ENCODE measurements around the gene GUCA2A. TPM values are rescaled to one million over a fixed set of nuclear protein-coding genes. Genes with fewer than 3 reads are reported as not detected.

Gene GUCA2A
- total RNA-seq, 2 experiments from 2014 or later = not detected

DNA sequence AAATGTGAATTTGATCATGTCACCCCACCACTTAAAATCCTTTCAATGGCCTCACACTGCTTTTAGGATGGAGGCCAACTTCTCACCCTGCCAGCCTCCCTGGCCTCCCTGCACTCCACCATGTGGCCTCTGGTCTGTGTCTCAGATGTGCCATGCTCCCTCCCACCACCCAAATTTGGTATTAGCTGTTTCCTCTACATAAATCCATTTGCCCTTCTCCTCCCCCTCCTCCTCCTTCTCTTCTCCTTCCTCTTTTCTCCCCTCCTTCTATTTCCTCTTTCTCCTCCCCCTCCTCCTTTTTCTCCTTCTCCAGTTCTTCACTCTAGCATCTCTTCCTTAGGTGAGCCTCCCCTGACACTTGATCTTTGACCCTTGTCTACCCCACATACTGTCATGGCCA is 28.1 kb downstream of the GUCA2A start:
- H3K27me3 Mint-ChIP-seq (ENCODE audit: low read depth) = no peaks in the 10 kb centered on the region
- DNase-seq = no peak
- CTCF ChIA-PET = no interaction called here
- no peaks in the 10 kb centered on the region for H3K4me1 Mint-ChIP-seq (ENCODE audit: low read depth)
- intact Hi-C loops (cut with micrococcal nuclease) = no loop called here
- H3K36me3 Mint-ChIP-seq (ENCODE audit: low read depth) = no peaks in the 10 kb centered on the region
- no peak overlapping the region for H3K27ac Mint-ChIP-seq
- no peak overlapping the region for H3K4me3 Mint-ChIP-seq
- no peaks in the 10 kb centered on the region for H3K9me3 Mint-ChIP-seq

DNA sequence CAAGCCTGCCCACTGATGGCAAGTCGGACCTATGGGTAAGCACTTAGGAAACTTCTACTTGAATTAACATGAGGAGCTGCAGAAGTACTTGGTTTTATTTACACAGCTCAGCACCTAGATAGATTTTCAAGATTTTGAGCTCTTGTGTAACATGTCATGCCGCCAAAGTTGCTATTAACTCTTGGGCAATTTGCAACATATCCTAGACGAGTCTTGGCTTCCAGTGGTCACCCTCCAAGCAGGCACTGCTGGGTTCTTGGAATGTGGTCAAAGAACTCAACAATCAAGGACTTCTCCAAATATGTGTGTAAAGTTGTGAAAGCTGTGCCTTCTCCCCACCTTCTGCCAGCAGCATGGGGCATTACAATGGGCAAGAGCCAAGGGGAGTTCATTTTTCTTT is 29.1 kb downstream of the GUCA2A start:
- Mint-ChIP-seq H3K4me1 (ENCODE audit: low read depth) (no peaks in the 10 kb centered on the region), H3K36me3 (ENCODE audit: low read depth) (no peaks in the 10 kb centered on the region), H3K27me3 (ENCODE audit: low read depth) (no peaks in the 10 kb centered on the region), H3K4me3 (no peak overlapping the region), H3K9me3 (no peaks in the 10 kb centered on the region), H3K27ac (no peak overlapping the region)
- intact Hi-C loops (cut with micrococcal nuclease) = no loop called here
- CTCF ChIA-PET = no interaction called here
- no peak for DNase-seq

DNA sequence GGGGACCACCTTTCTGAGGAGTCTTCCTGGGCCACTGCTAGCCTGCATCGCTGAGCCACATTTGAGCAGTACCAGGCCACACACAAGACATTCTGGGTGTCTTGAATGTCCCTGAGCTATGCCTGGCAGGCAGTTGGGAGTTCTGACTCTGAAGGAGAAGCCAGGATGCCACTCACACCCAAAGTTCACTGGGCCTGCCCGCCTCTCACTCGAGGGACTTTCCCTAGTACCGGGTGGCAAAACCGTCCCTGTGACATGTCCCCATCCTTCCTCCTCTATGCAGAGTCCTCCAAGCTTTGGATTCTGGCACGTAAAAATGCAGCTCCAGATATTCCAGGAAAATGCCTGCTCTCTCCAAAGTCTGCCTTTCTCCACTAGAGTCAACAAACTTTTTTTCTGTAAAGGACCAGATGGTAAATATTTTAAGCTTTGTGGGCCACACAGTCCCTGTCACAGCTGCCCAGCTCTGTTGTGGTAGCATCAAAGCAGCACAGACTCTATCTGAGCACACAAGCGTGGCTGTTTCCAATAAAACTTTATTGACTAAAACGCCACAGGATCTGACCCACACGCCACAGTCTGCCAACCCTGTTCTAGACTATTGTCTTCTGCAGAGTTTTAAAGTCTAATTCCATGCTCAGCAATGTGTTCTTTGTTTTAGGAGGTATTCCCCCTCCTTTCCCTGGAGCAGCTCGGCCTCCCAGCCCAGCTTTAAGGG is 30.6 kb downstream of the GUCA2A start:
- Mint-ChIP-seq H3K4me3 (no peak overlapping the region), H3K27ac (no peak overlapping the region), H3K27me3 (ENCODE audit: low read depth) (peaks cover 6% of the 10 kb centered on the region), H3K9me3 (no peaks in the 10 kb centered on the region), H3K36me3 (ENCODE audit: low read depth) (no peaks in the 10 kb centered on the region), H3K4me1 (ENCODE audit: low read depth) (no peaks in the 10 kb centered on the region)
- CTCF ChIA-PET = interaction anchor here (1.1 kb wide), 1 partner anchor 39 kb away, joined by 3 read pairs; no protein-coding TSS in a partner anchor
- intact Hi-C loops (cut with micrococcal nuclease) = no loop called here
- no peak for DNase-seq

GRCh38 chr1:42133390-42133789 is 31.2 kb downstream of the GUCA2A start:
- Mint-ChIP-seq H3K4me1 (ENCODE audit: low read depth) (no peaks in the 10 kb centered on the region), H3K9me3 (no peaks in the 10 kb centered on the region), H3K27ac (no peak overlapping the region), H3K4me3 (no peak overlapping the region), H3K36me3 (ENCODE audit: low read depth) (no peaks in the 10 kb centered on the region), H3K27me3 (ENCODE audit: low read depth) (peaks cover 6% of the 10 kb centered on the region)
- CTCF ChIA-PET = interaction anchor here (1.1 kb wide), 1 partner anchor 40 kb away, joined by 3 read pairs; no protein-coding TSS in a partner anchor
- DNase-seq = no peak
- intact Hi-C loops (cut with micrococcal nuclease) = no loop called here

GRCh38 chr1:42130061-42130660 is 34.4 kb downstream of the GUCA2A start:
- no peak overlapping the region for H3K27ac Mint-ChIP-seq
- H3K4me1 Mint-ChIP-seq (ENCODE audit: low read depth) = no peaks in the 10 kb centered on the region
- DNase-seq = no peak
- intact Hi-C loops (cut with micrococcal nuclease) = no loop called here
- peaks cover 9% of the 10 kb centered on the region for H3K27me3 Mint-ChIP-seq (ENCODE audit: low read depth)
- no peaks in the 10 kb centered on the region for H3K36me3 Mint-ChIP-seq (ENCODE audit: low read depth)
- CTCF ChIA-PET = no interaction called here
- no peaks in the 10 kb centered on the region for H3K9me3 Mint-ChIP-seq
- H3K4me3 Mint-ChIP-seq = no peak overlapping the region

DNA sequence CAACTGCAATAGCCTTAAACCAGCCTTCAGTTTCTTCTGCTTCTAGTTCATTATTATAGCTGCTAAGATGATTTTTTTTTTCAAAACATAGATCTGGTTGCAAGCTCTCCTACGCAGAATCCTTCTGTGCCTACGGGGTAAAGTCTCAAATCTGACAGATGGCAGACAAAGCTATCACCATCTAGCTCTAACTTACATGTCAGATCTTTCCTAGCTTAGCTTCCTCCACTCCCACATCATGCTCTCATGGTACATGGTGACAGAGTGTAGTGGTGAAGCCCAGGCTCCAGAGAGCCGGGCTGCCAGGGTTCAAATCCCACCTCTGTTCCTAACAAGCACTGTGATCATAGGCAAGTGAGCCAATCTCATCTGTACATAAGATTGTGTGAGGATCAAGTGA is 35.6 kb downstream of the GUCA2A start:
- intact Hi-C loops (cut with micrococcal nuclease) = no loop called here
- no peak overlapping the region for H3K27ac Mint-ChIP-seq
- H3K4me3 Mint-ChIP-seq = no peak overlapping the region
- no peak for DNase-seq
- peaks cover 10% of the 10 kb centered on the region for H3K27me3 Mint-ChIP-seq (ENCODE audit: low read depth)
- no peaks in the 10 kb centered on the region for H3K36me3 Mint-ChIP-seq (ENCODE audit: low read depth)
- no peaks in the 10 kb centered on the region for H3K4me1 Mint-ChIP-seq (ENCODE audit: low read depth)
- H3K9me3 Mint-ChIP-seq = no peaks in the 10 kb centered on the region
- CTCF ChIA-PET = no interaction called here

DNA sequence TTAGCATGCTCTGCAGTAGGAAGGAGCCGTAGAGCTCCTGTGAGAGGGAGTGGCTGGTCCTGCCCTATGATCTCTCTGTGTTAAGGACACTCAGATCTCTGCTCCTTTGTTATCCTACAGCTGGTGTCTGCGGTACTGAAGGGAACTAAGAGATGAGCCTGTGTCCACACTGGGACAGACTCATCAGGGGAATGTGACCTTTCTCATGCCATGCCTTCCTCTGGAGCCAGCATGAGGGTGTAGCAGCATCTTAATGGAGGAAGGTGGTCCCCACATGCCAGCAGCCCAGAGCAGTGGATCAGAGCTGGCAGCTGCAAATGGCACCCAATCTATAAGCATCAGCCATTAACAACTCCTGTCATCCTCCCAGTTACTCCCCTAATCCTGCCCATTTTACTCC is 36.0 kb downstream of the GUCA2A start:
- H3K4me1 Mint-ChIP-seq (ENCODE audit: low read depth) = no peaks in the 10 kb centered on the region
- H3K27ac Mint-ChIP-seq = no peak overlapping the region

DNA sequence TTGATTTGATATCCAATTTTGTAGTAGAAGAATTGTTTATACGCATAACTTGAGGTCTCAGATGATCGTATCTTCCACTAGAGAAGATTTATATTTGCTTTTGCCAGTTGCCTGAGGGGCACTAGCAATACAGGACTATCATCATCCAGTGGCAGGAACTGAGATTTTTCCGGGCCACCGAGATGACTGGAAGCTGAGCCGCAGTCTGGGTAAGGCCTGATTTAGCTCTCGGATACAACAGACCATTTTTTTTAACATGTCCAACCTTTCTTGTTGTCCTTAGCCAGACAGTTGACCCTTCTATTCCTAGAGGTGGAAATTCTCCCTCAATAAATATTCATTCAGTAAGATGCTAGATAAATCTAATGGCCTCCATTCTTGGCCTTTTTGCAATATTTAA is 36.8 kb downstream of the GUCA2A start:
- Mint-ChIP-seq H3K27ac (no peak overlapping the region), H3K27me3 (ENCODE audit: low read depth) (peaks cover 11% of the 10 kb centered on the region), H3K36me3 (ENCODE audit: low read depth) (no peaks in the 10 kb centered on the region), H3K4me1 (ENCODE audit: low read depth) (no peaks in the 10 kb centered on the region), H3K4me3 (no peak overlapping the region), H3K9me3 (no peaks in the 10 kb centered on the region)
- intact Hi-C loops (cut with micrococcal nuclease) = no loop called here
- CTCF ChIA-PET = no interaction called here
- DNase-seq = no peak

More for the DNA sequence above, 36.0 kb downstream of the GUCA2A start:
- CTCF ChIA-PET = no interaction called here
- no peaks in the 10 kb centered on the region for H3K9me3 Mint-ChIP-seq
- H3K4me3 Mint-ChIP-seq = no peak overlapping the region
- peaks cover 11% of the 10 kb centered on the region for H3K27me3 Mint-ChIP-seq (ENCODE audit: low read depth)
- intact Hi-C loops (cut with micrococcal nuclease) = no loop called here
- no peaks in the 10 kb centered on the region for H3K36me3 Mint-ChIP-seq (ENCODE audit: low read depth)
- no peak for DNase-seq

- Mint-ChIP-seq H3K27ac (no peak overlapping the region), H3K4me3 (no peak overlapping the region), H3K27me3 (ENCODE audit: low read depth) (peaks cover 11% of the 10 kb centered on the region), H3K4me1 (ENCODE audit: low read depth) (no peaks in the 10 kb centered on the region), H3K36me3 (ENCODE audit: low read depth) (no peaks in the 10 kb centered on the region), H3K9me3 (peaks cover 2% of the 10 kb centered on the region)
- intact Hi-C loops (cut with micrococcal nuclease) = no loop called here
- CTCF ChIA-PET = interaction anchor here (0.7 kb wide), 1 partner anchor 303 kb away, joined by 3 read pairs; no protein-coding TSS in a partner anchor
- no peak for DNase-seq
These were observed 39.0 kb downstream of the GUCA2A start for GRCh38 chr1:42125552-42125951.

- intact Hi-C loops (cut with micrococcal nuclease) = no loop called here
- peaks cover 5% of the 10 kb centered on the region for H3K27me3 Mint-ChIP-seq (ENCODE audit: low read depth)
- H3K4me1 Mint-ChIP-seq (ENCODE audit: low read depth) = no peaks in the 10 kb centered on the region
- DNase-seq = no peak
- no peak overlapping the region for H3K4me3 Mint-ChIP-seq
- no peak overlapping the region for H3K27ac Mint-ChIP-seq
- CTCF ChIA-PET = no interaction called here
- H3K36me3 Mint-ChIP-seq (ENCODE audit: low read depth) = no peaks in the 10 kb centered on the region
- H3K9me3 Mint-ChIP-seq = peaks cover 2% of the 10 kb centered on the region
These were observed 42.1 kb downstream of the GUCA2A start for GRCh38 chr1:42122408-42122807.

DNA sequence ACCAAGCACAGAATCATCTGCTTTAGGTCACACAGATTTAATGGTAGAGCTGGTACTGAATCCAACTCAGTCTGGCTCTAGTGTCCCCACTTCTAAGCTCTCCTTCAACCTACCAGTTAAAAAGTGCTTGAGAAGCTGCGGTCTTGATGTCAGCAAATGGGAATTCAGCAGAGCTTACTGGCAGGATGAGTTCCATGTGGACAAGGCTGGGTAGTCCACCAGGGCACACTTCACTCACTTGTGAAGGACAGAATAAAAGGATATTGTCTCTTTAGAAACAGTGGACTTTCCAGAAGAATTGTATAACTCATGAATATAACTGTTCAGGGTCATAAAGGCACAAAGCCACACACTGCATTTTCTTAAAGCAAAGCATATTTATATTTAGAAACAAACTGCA is 46.4 kb downstream of the GUCA2A start:
- H3K4me3 Mint-ChIP-seq = no peak overlapping the region
- CTCF ChIA-PET = no interaction called here
- no peaks in the 10 kb centered on the region for H3K4me1 Mint-ChIP-seq (ENCODE audit: low read depth)
- intact Hi-C loops (cut with micrococcal nuclease) = no loop called here
- DNase-seq = no peak
- H3K27me3 Mint-ChIP-seq (ENCODE audit: low read depth) = peaks cover 8% of the 10 kb centered on the region
- H3K36me3 Mint-ChIP-seq (ENCODE audit: low read depth) = no peaks in the 10 kb centered on the region
- H3K9me3 Mint-ChIP-seq = peaks cover 2% of the 10 kb centered on the region
- H3K27ac Mint-ChIP-seq = no peak overlapping the region

DNA sequence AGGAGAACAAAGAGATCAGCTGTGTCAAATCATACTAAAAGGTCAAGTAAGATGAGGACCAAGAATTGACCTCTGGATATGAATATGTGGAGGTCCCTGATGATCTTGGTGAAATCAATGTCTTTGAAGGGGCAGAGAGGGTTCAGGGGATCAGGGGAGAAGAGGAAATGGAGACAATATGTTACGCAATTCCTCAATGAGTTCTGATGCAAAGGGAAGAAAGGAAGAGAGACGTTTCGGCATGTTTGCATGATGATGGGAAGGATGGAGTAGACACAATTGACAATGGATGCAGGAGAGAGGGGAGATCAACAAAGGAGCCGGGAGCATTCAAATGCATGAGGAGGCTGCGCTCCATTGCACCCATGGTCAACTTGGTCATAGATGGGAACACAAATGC is 47.3 kb downstream of the GUCA2A start:
- intact Hi-C loops (cut with micrococcal nuclease) = no loop called here
- H3K27ac Mint-ChIP-seq = no peak overlapping the region
- DNase-seq = no peak
- peaks cover 8% of the 10 kb centered on the region for H3K27me3 Mint-ChIP-seq (ENCODE audit: low read depth)
- H3K4me1 Mint-ChIP-seq (ENCODE audit: low read depth) = no peaks in the 10 kb centered on the region
- no peaks in the 10 kb centered on the region for H3K36me3 Mint-ChIP-seq (ENCODE audit: low read depth)
- H3K9me3 Mint-ChIP-seq = peaks cover 2% of the 10 kb centered on the region
- CTCF ChIA-PET = no interaction called here
- H3K4me3 Mint-ChIP-seq = no peak overlapping the region

DNA sequence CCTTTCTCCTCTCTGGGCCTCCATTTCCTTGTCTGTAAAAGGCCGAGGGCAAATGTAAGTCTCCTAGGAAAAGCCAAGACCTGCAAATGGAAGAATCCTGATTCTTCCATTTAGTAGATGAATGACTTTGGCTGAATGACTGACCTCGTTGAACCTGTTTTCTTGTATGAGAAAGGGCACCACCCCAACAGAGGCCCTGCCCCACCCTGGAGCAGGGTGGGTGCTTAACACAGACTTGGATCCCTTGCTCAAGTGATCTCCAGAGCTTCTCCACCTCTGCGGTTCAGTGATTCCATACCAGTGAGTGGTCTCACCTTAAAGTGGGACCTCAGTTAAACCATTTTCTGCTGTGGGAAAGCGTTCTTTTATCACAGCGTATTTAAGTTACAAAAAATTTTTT is 50.3 kb downstream of the GUCA2A start:
- Mint-ChIP-seq H3K4me1 (ENCODE audit: low read depth) (no peaks in the 10 kb centered on the region), H3K9me3 (no peaks in the 10 kb centered on the region), H3K27me3 (ENCODE audit: low read depth) (peaks cover 8% of the 10 kb centered on the region), H3K27ac (no peak overlapping the region), H3K4me3 (no peak overlapping the region), H3K36me3 (ENCODE audit: low read depth) (no peaks in the 10 kb centered on the region)
- DNase-seq = no peak
- CTCF ChIA-PET = interaction anchor here (1.1 kb wide), 1 partner anchor 59 kb away, joined by 3 read pairs; no protein-coding TSS in a partner anchor
- intact Hi-C loops (cut with micrococcal nuclease) = no loop called here
